Sigmoid colon (tissue), 4 donors: ENCODE data around the gene KCNK6.

Experiments used
- CTCF ChIP-seq, 4 experiments: fragments of 450-650 bp in 3 of 4; fragments of 200-600 bp in 1 of 4; IDR thresholded peaks; one replicate each; pipeline ENCODE4 v1.5.1; 2016 to 2019; ENCODE audit warnings: antibody characterized with exemption in 4 of 4, mild to moderate bottlenecking in 3 of 4, moderate library complexity in 2 of 4
- POLR2AphosphoS5 ChIP-seq, 4 donors: sonication (generic); formaldehyde crosslinking; IDR thresholded peaks; one replicate each; pipeline ENCODE4 v1.6.1; 2017; ENCODE audit warnings: antibody characterized with exemption in 4 of 4

GRCh38 chr19:38350883-38351282 is 31.2 kb downstream of the KCNK6 start:
- no peak for TF ChIP-seq CTCF (IDR thresholded peaks at IDR 0.05)
- TF ChIP-seq POLR2AphosphoS5 (IDR thresholded peaks at IDR 0.05), result no peak
